IMR-90 (cell line): ENCODE measurements around the gene PDE4C. TPM values are rescaled to one million over a fixed set of nuclear protein-coding genes. Genes with fewer than 3 reads are reported as not detected.
A peak's percentile ranks its signal among the peaks of the same experiment; 100 is the strongest.

Source experiments
- ATAC-seq: fragments of 200-7000 bp; cut with Tn5 transposase; 2 replicates; pipeline ENCODE4 v1.9.1; 2020; ENCODE audit warnings: low read depth, mild to moderate bottlenecking, moderate library complexity
- BruUV-seq: library from RNA; stranded (reverse); fragments of 400-500 nt; replicated peaks from 2 replicates; lab custom pipeline; 2021; lab: Mats Ljungman, UMichigan
- CTCF ChIA-PET: fragments of 300-600 bp; formaldehyde crosslinking; extraction: SDS; loops from one replicate; lab custom pipeline; 2021; ENCODE audit warnings: antibody characterized with exemption; lab: Yijun Ruan, JAX
- POLR2A ChIA-PET: fragments of 300-600 bp; sonication (Branson Sonifier 250); formaldehyde crosslinking; loops from one replicate; lab custom pipeline; 2022; ENCODE audit warnings: antibody characterized with exemption; ENCODE audit not compliant: unreplicated experiment; lab: Charles Lee
- DNase-seq: peaks from one replicate; pipeline ENCODE4 v3.0.0; 2013
- H2AFZ ChIP-seq: replicated peaks from 2 replicates; pipeline ENCODE3; 2013; ENCODE audit warnings: low read length, mild to moderate bottlenecking; ENCODE audit not compliant: poor library complexity
- H2AK5ac ChIP-seq: 2 replicates; pipeline ENCODE4 v1.6.1; 2013; ENCODE audit warnings: low read depth, low read length, inconsistent platforms
- H2AK9ac ChIP-seq: replicated peaks from 2 replicates; pipeline ENCODE3; 2013; ENCODE audit warnings: mild to moderate bottlenecking, low read depth, low read length, moderate library complexity; ENCODE audit not compliant: poor library complexity
- H2BK120ac ChIP-seq: 2 replicates; pipeline ENCODE4 v1.6.1; 2013; ENCODE audit warnings: low read depth, low read length, inconsistent platforms
- H2BK15ac ChIP-seq: 3 replicates; pipeline ENCODE4 v1.6.1; 2013; ENCODE audit warnings: low read depth, low read length, inconsistent platforms
- H2BK20ac ChIP-seq: 2 replicates; pipeline ENCODE4 v1.6.1; 2013; ENCODE audit warnings: low read depth, mild to moderate bottlenecking, inconsistent platforms, low read length, moderate library complexity
- H2BK5ac ChIP-seq: 2 replicates; pipeline ENCODE4 v1.6.1; 2013; ENCODE audit warnings: mild to moderate bottlenecking, low read depth, low read length, inconsistent platforms; ENCODE audit not compliant: poor library complexity, severe bottlenecking
- H3K14ac ChIP-seq: replicated peaks from 2 replicates; pipeline ENCODE4 v1.6.1; 2013; ENCODE audit warnings: low read depth, low read length, inconsistent platforms
- H3K18ac ChIP-seq: 2 replicates; pipeline ENCODE4 v1.6.1; 2013; ENCODE audit warnings: low read depth, low read length, control low read depth
- H3K23ac ChIP-seq: 2 replicates; pipeline ENCODE4 v1.6.1; 2013; ENCODE audit warnings: low read depth, low read length, inconsistent platforms
- H3K27ac ChIP-seq: 2 replicates; pipeline ENCODE4 v1.5.1; 2013; ENCODE audit warnings: mild to moderate bottlenecking, control low read depth, low read length; ENCODE audit not compliant: insufficient read depth
- H3K27me3 ChIP-seq: 2 replicates; pipeline ENCODE4 v1.6.1; 2013; ENCODE audit warnings: low read length; ENCODE audit not compliant: control insufficient read depth, insufficient read depth
- H3K36me3 ChIP-seq: 2 replicates; pipeline ENCODE4 v1.6.1; 2013; ENCODE audit warnings: low read length, mixed read lengths; ENCODE audit not compliant: control insufficient read depth, insufficient read depth
- H3K4ac ChIP-seq: 2 replicates; pipeline ENCODE4 v1.6.1; 2013; ENCODE audit warnings: low read depth, low read length, inconsistent platforms
- H3K4me1 ChIP-seq: 2 replicates; pipeline ENCODE4 v1.6.1; 2013; ENCODE audit warnings: low read length, mixed read lengths; ENCODE audit not compliant: control insufficient read depth, insufficient read depth
- H3K4me2 ChIP-seq: 2 replicates; pipeline ENCODE4 v1.6.1; 2013; ENCODE audit warnings: low read depth, mild to moderate bottlenecking, control low read depth, low read length, moderate library complexity
- H3K4me3 ChIP-seq: 2 replicates; pipeline ENCODE4 v1.5.1; 2013; ENCODE audit warnings: low read depth, mild to moderate bottlenecking, control low read depth, low read length, moderate library complexity; ENCODE audit not compliant: insufficient read depth
- H3K56ac ChIP-seq: 2 replicates; pipeline ENCODE4 v1.6.1; 2013; ENCODE audit warnings: low read length, inconsistent platforms; ENCODE audit not compliant: insufficient read depth; ENCODE audit errors: extremely low read depth
- H3K79me1 ChIP-seq, 2 experiments: 2 replicates each; pipeline ENCODE4 v1.6.1; 2013; ENCODE audit warnings: low read length in 2 of 2, inconsistent platforms in 1 of 2, low read depth in 1 of 2
- H3K9ac ChIP-seq: 2 replicates; pipeline ENCODE4 v1.6.1; 2013; ENCODE audit warnings: low read depth, low read length, control low read depth
- H3K9me1 ChIP-seq: 2 replicates; pipeline ENCODE4 v1.6.1; 2013; ENCODE audit warnings: low read length, inconsistent platforms; ENCODE audit not compliant: insufficient read depth
- H3K9me3 ChIP-seq: 2 replicates; pipeline ENCODE4 v1.6.1; 2013; ENCODE audit warnings: low read length; ENCODE audit not compliant: control insufficient read depth, insufficient read depth
- H4K20me1 ChIP-seq: 2 replicates; pipeline ENCODE4 v1.6.1; 2013; ENCODE audit warnings: low read length, inconsistent platforms; ENCODE audit not compliant: insufficient read depth
- H4K5ac ChIP-seq: 2 replicates; pipeline ENCODE4 v1.6.1; 2013; ENCODE audit warnings: mild to moderate bottlenecking, low read depth, low read length, control low read depth
- H4K8ac ChIP-seq, 2 experiments: 2 replicates each; pipeline ENCODE4 v1.6.1; 2013; ENCODE audit warnings: low read depth in 2 of 2, low read length in 2 of 2, control low read depth in 1 of 2, inconsistent platforms in 1 of 2
- H4K91ac ChIP-seq: 2 replicates; pipeline ENCODE4 v1.6.1; 2013; ENCODE audit warnings: low read depth, low read length, inconsistent platforms; ENCODE audit not compliant: insufficient read depth
- FOS ChIP-seq: fragments of 150-350 bp; IDR thresholded peaks from 2 replicates; pipeline ENCODE4 v1.6.1; 2016; ENCODE audit warnings: low read depth, low read length
- RFX5 ChIP-seq: IDR thresholded peaks from 2 replicates; pipeline ENCODE4 v1.8.0; 2012; ENCODE audit warnings: low read depth, mild to moderate bottlenecking, low read length, moderate library complexity
- WGBS, 2 experiments: methylation state at CpG; one replicate each; pipeline versions ENCODE4 v1.1.5 to v1.1.7; 2013; ENCODE audit warnings: missing lambda C conversion rate in 2 of 2; ENCODE audit not compliant: insufficient read length in 1 of 2; ENCODE audit errors: extremely low coverage in 2 of 2; 5-methylcytosine and 5-hydroxymethylcytosine counted together
- dilution Hi-C: fragments of 300-500 bp; cut with HindIII; formaldehyde crosslinking; loops from one replicate; pipeline ENCODE4 v1.14.3; 2018; ENCODE audit warnings: low sequenced_read_pairs; ENCODE audit not compliant: unreplicated experiment
- in situ Hi-C: fragments of 300-500 bp; cut with MboI; formaldehyde crosslinking; loops from 3 replicates; pipeline ENCODE4 v1.14.3; 2019; ENCODE audit warnings: low sequenced_read_pairs, inconsistent platforms, mixed read lengths
- intact Hi-C: fragments of 100-400 bp; cut with micrococcal nuclease; formaldehyde crosslinking; loops from 2 replicates; pipeline ENCODE4 v1.10.0; 2022
- polyA plus RNA-seq, 3 experiments: library from polyadenylated mRNA; depleted of rRNA; stranded (reverse); fragments of >200 nt; gene quantifications; 2 replicates each; pipeline ENCODE4 v1.2.3, GENCODE V29; 2012; ENCODE audit warnings: low replicate concordance in 1 of 3
- total RNA-seq: library from RNA; depleted of rRNA; stranded (reverse); fragments of >200 nt; gene quantifications from 2 replicates; pipeline ENCODE4 v1.2.3, GENCODE V29; 2012

PDE4C gene
- total and polyA plus RNA-seq, 2 of the 4 experiments (the other 2 are of a cell fraction): 0.18 to 0.24 TPM

GRCh38 chr19:18214779-18215433, 11.3 kb downstream of the PDE4C start:
- ChIA-PET CTCF (no interaction called here), POLR2A (no interaction called here)
- H3K23ac ChIP-seq: no peak overlapping the region; the same call in 1 of the 2 replicates
- H3K79me1 ChIP-seq: no peaks in the 10 kb centered on the region
- no peaks in the 10 kb centered on the region for H3K9me3 ChIP-seq
- 0 out of 2 replicates have a peak overlapping the region, but pooled peaks have one; percentile 64 for H3K14ac ChIP-seq
- H3K36me3 ChIP-seq: no peaks in the 10 kb centered on the region; the same call in 1 of the 2 replicates
- no peak for TF ChIP-seq RFX5
- peak; percentile 51; the same call in 1 of the 2 replicates for TF ChIP-seq FOS
- peaks cover 2% of the 10 kb centered on the region; the same call in 1 of the 2 replicates for H3K9me1 ChIP-seq
- dilution Hi-C loops: no loop called here
- ATAC-seq: peak; percentile 74
- peak overlapping the region; percentile 44; the same call in 1 of the 2 replicates for H2BK120ac ChIP-seq
- H3K56ac ChIP-seq: no peak overlapping the region
- H3K18ac ChIP-seq: no peak overlapping the region
- no peaks in the 10 kb centered on the region for H4K20me1 ChIP-seq
- no peak overlapping the region; a peak in 1 of 4 replicates for H4K8ac ChIP-seq
- peaks cover 5% of the 10 kb centered on the region for H3K4me1 ChIP-seq
- BruUV-seq: no TSS peak
- peak overlapping the region; percentile 77; the same call in 1 of the 2 replicates for H2BK20ac ChIP-seq
- no peak overlapping the region for H2BK15ac ChIP-seq
- no peaks in the 10 kb centered on the region for H3K27me3 ChIP-seq
- 20% methylated on average over 2 of the region's 7 CpGs; no CpG with 5 or more reads in 1 of the 2 experiments for WGBS, 2 experiments
- in situ Hi-C loops: no loop called here
- peak overlapping the region; percentile 67 for H2AFZ ChIP-seq
- H2AK5ac ChIP-seq: 0 out of 2 replicates have a peak overlapping the region, but pooled peaks have one; percentile 41
- peak overlapping the region; percentile 25 for H2BK5ac ChIP-seq
- H3K4me3 ChIP-seq: no peak overlapping the region
- peak overlapping the region; percentile 34; the same call in 1 of the 2 replicates for H3K4ac ChIP-seq
- intact Hi-C loops: no loop called here
- no peak overlapping the region for H4K5ac ChIP-seq
- no peak overlapping the region for H4K91ac ChIP-seq
- no peak overlapping the region for H2AK9ac ChIP-seq
- H3K4me2 ChIP-seq: no peak overlapping the region
- DNase-seq: peak; percentile 67
- peak overlapping the region; percentile 63; the same call in 1 of the 2 replicates for H3K9ac ChIP-seq
- H3K27ac ChIP-seq: no peak overlapping the region
